HCT116 (cell line): ENCODE data around the gene NDUFS8.
"Not testable (repeated sequence)": the region's sequence is repeated elsewhere in the genome, so short reads cannot be mapped to it uniquely, and the experiment has no call there.

ENCODE experiments used
- CEBPB ChIP-seq: IDR thresholded peaks from 2 replicates; pipeline ENCODE4 v1.6.1; 2012; ENCODE audit warnings: low read depth
- CTCF ChIP-seq, 3 experiments: fragments of 200-600 bp in 1 of 3; sonication (generic) in 1 of 3; IDR thresholded peaks in 2 of 3; conservative IDR thresholded peaks in 1 of 3; 2 replicates each; pipeline ENCODE4 v1.5.1; 2012 to 2017; ENCODE audit warnings: low read depth in 2 of 3, low read length in 2 of 3, antibody characterized with exemption in 1 of 3, borderline replicate concordance in 1 of 3, control low read depth in 1 of 3, mild to moderate bottlenecking in 1 of 3, mixed read lengths in 1 of 3, mixed run types in 1 of 3, moderate library complexity in 1 of 3; ENCODE audit not compliant: insufficient read depth in 1 of 3
- EGR1 ChIP-seq: IDR thresholded peaks from 2 replicates; pipeline ENCODE4 v1.6.1; 2012; ENCODE audit warnings: low read depth
- EZH2 ChIP-seq: fragments of 200-600 bp; sonication (generic); IDR thresholded peaks from 2 replicates; pipeline ENCODE4 v1.6.1; 2017; ENCODE audit warnings: antibody characterized with exemption, mixed run types
- EZH2phosphoT487 ChIP-seq: fragments of 200-600 bp; IDR thresholded peaks from 2 replicates; pipeline ENCODE4 v1.6.1; 2018; ENCODE audit warnings: antibody characterized with exemption, borderline replicate concordance
- POLR2A ChIP-seq: IDR thresholded peaks from 2 replicates; pipeline ENCODE4 v1.7.0; 2011; ENCODE audit warnings: borderline replicate concordance; ENCODE audit not compliant: insufficient read depth, insufficient read length; ENCODE audit errors: extremely low read depth
- POLR2AphosphoS5 ChIP-seq: IDR thresholded peaks from 2 replicates; pipeline ENCODE4 v1.6.1; 2011; ENCODE audit warnings: mild to moderate bottlenecking, low read depth, low read length, moderate library complexity
- SIN3A ChIP-seq: IDR thresholded peaks from 2 replicates; pipeline ENCODE4 v1.6.1; 2012; ENCODE audit warnings: low read depth
- SP1 ChIP-seq: IDR thresholded peaks from 2 replicates; pipeline ENCODE4 v1.6.1; 2012; ENCODE audit warnings: low read depth
- ZFX ChIP-seq: fragments of 450-650 bp; IDR thresholded peaks from 2 replicates; pipeline ENCODE4 v1.6.1; 2017
- TF ChIP-seq, protein P1 (sequence below): IDR thresholded peaks from 2 replicates; pipeline ENCODE4 v1.6.1; 2012
- TF ChIP-seq, protein P2 (sequence below): IDR thresholded peaks from 2 replicates; pipeline ENCODE4 v1.6.1; 2012
- TF ChIP-seq, protein P3 (sequence below): IDR thresholded peaks from 2 replicates; pipeline ENCODE4 v1.6.1; 2012; ENCODE audit warnings: low read depth

DNA sequence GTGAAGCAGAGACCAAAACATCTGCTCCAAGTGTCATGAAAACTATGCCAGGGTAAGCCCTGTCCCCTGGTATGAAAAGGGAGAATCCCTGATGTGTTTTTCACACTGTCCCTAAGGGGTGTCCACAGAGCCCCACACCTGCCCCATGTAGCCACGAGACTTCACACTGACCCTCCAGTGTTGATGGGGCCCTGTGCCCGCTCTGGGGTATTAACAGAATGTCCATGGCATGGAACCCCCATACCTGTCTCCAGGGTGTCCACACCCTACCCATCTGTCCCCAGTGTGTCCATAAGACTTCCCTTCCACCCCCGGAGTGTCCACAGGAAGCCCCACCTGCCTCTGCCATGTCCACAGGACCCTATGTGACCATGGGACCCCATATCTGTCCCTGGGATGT is 35.4 kb upstream of the NDUFS8 start:
- not testable (repeated sequence) for TF ChIP-seq CEBPB; ZFX; CTCF (IDR thresholded peaks at IDR 0.05 in 2 of 3, conservative IDR thresholded peaks at IDR 0.05 in 1 of 3; ENCODE audit: borderline replicate concordance in 1 of 3, insufficient read depth in 1 of 3, low read depth in 2 of 3, low read length in 2 of 3); SP1; EGR1; POLR2AphosphoS5; EZH2phosphoT487; POLR2A; SIN3A; EZH2
- TF ChIP-seq, protein P1, sequence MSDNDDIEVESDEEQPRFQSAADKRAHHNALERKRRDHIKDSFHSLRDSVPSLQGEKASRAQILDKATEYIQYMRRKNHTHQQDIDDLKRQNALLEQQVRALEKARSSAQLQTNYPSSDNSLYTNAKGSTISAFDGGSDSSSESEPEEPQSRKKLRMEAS: not testable (repeated sequence)
- TF ChIP-seq, protein P2, sequence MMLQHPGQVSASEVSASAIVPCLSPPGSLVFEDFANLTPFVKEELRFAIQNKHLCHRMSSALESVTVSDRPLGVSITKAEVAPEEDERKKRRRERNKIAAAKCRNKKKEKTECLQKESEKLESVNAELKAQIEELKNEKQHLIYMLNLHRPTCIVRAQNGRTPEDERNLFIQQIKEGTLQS: not testable (repeated sequence)
- TF ChIP-seq, protein P3, sequence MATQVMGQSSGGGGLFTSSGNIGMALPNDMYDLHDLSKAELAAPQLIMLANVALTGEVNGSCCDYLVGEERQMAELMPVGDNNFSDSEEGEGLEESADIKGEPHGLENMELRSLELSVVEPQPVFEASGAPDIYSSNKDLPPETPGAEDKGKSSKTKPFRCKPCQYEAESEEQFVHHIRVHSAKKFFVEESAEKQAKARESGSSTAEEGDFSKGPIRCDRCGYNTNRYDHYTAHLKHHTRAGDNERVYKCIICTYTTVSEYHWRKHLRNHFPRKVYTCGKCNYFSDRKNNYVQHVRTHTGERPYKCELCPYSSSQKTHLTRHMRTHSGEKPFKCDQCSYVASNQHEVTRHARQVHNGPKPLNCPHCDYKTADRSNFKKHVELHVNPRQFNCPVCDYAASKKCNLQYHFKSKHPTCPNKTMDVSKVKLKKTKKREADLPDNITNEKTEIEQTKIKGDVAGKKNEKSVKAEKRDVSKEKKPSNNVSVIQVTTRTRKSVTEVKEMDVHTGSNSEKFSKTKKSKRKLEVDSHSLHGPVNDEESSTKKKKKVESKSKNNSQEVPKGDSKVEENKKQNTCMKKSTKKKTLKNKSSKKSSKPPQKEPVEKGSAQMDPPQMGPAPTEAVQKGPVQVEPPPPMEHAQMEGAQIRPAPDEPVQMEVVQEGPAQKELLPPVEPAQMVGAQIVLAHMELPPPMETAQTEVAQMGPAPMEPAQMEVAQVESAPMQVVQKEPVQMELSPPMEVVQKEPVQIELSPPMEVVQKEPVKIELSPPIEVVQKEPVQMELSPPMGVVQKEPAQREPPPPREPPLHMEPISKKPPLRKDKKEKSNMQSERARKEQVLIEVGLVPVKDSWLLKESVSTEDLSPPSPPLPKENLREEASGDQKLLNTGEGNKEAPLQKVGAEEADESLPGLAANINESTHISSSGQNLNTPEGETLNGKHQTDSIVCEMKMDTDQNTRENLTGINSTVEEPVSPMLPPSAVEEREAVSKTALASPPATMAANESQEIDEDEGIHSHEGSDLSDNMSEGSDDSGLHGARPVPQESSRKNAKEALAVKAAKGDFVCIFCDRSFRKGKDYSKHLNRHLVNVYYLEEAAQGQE: not testable (repeated sequence)
